Mesendoderm (in vitro differentiated cells): ENCODE results near the gene FRMD5.

Source experiments
- DNase-seq: peaks from one replicate; pipeline ENCODE4 v3.0.0; 2013
- H2AK5ac ChIP-seq: 2 replicates; pipeline ENCODE4 v1.6.1; 2013; ENCODE audit warnings: low read length, inconsistent platforms
- H2BK120ac ChIP-seq: 2 replicates; pipeline ENCODE4 v1.6.1; 2013; ENCODE audit warnings: low read depth, mild to moderate bottlenecking, low read length, moderate library complexity, mixed read lengths
- H2BK15ac ChIP-seq: replicated peaks from 2 replicates; pipeline ENCODE4 v1.6.1; 2013; ENCODE audit warnings: low read depth, mild to moderate bottlenecking, moderate library complexity
- H2BK5ac ChIP-seq: 2 replicates; pipeline ENCODE4 v1.6.1; 2013; ENCODE audit warnings: low read length, inconsistent platforms
- H3K18ac ChIP-seq: 2 replicates; pipeline ENCODE4 v1.6.1; 2013; ENCODE audit warnings: mild to moderate bottlenecking, low read length, mixed read lengths
- H3K23ac ChIP-seq: one replicate; pipeline ENCODE4 v1.6.1; 2013; ENCODE audit warnings: low read length
- H3K27ac ChIP-seq: 2 replicates; pipeline ENCODE4 v1.5.1; 2013; ENCODE audit warnings: low read depth, mild to moderate bottlenecking, inconsistent platforms, low read length, moderate library complexity
- H3K27me3 ChIP-seq: 2 replicates; pipeline ENCODE4 v1.6.1; 2013; ENCODE audit warnings: low read length, control low read depth, mild to moderate bottlenecking, inconsistent platforms; ENCODE audit not compliant: insufficient read depth, poor library complexity
- H3K36me3 ChIP-seq: 2 replicates; pipeline ENCODE4 v1.6.1; 2013; ENCODE audit warnings: low read length, inconsistent platforms; ENCODE audit not compliant: control insufficient read depth, insufficient read depth
- H3K4ac ChIP-seq: one replicate; pipeline ENCODE4 v1.6.1; 2013; ENCODE audit warnings: low read depth, mild to moderate bottlenecking, low read length, moderate library complexity
- H3K4me1 ChIP-seq: 2 replicates; pipeline ENCODE4 v1.6.1; 2013; ENCODE audit warnings: low read depth, low read length, inconsistent platforms; ENCODE audit not compliant: control insufficient read depth
- H3K4me2 ChIP-seq: 2 replicates; pipeline ENCODE4 v1.6.1; 2013; ENCODE audit warnings: low read length
- H3K4me3 ChIP-seq: 2 replicates; pipeline ENCODE4 v1.5.1; 2013; ENCODE audit warnings: mild to moderate bottlenecking, low read length
- H3K56ac ChIP-seq: one replicate; pipeline ENCODE4 v1.6.1; 2013; ENCODE audit warnings: low read length
- H3K79me1 ChIP-seq: 2 replicates; pipeline ENCODE4 v1.6.1; 2013; ENCODE audit warnings: low read length, inconsistent platforms
- H3K79me2 ChIP-seq: 2 replicates; pipeline ENCODE4 v1.6.1; 2013; ENCODE audit warnings: mild to moderate bottlenecking, low read length; ENCODE audit not compliant: control insufficient read depth, insufficient read depth
- H3K9ac ChIP-seq: 2 replicates; pipeline ENCODE4 v1.6.1; 2013; ENCODE audit warnings: low read length, inconsistent platforms
- H4K5ac ChIP-seq: one replicate; pipeline ENCODE4 v1.6.1; 2013; ENCODE audit warnings: low read length
- H4K8ac ChIP-seq: one replicate; pipeline ENCODE4 v1.6.1; 2013; ENCODE audit warnings: low read depth, mild to moderate bottlenecking, control low read depth, low read length, moderate library complexity
- WGBS: extraction: QIAGEN DNeasy Blood & Tissue Kit; methylation state at CpG from one replicate; pipeline ENCODE4 v1.1.7; 2013; ENCODE audit warnings: low lambda C conversion rate, missing lambda C conversion rate; ENCODE audit not compliant: insufficient coverage; ENCODE audit errors: extremely low coverage; 5-methylcytosine and 5-hydroxymethylcytosine counted together

Gene FRMD5

DNA sequence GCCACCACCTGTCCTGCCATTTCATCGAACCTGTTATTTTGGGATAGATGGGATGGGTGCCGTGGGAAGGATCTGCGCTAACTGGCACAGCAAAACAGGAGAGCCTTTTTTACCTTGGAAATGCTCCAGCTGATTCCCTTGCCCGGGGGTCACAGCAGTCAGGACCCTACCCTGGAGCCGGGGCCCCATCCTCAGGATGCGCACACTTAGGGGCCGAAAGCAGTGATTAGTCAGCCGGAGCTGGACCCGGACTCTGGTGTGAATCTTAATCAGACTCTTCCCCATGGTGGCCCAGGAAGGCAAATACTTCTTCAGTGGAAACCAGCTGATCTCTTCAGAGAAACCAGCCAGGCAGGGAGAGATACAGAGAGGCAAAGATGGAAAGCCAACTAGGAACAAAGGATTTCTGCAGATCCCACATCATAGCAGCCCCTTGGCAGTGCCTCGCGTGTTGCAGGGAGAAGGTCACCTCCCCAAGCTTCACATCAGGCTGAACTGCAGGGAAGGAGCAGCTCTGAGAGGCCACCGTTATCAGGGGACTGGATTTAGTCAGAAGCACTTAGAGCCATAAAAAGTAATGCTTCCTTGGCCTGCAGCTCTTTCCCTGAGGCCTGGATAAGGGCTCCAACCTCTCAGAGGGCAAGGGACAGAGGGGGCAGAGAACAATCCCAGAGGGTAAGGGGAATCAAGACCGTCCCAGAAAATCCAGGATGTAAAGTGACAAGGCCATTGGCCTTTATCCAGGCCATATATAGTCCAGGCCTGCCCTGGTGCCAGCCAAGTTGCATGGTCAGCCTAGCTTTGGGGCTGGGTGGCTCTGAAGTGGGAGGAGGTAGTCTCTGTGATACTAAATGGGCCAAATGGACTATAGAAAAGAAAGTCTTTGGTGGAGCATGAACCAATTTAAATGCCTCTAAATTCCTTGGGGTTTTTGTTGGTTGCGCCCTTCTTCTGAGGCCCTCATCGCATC lies 315.4 kb downstream of the FRMD5 start:
- no peak overlapping the region for H3K4me3 ChIP-seq
- DNase-seq, result no peak
- H2BK5ac ChIP-seq, result no peak overlapping the region
- H3K79me2 ChIP-seq, result no peaks in the 10 kb centered on the region
- no peak overlapping the region for H3K27ac ChIP-seq
- H3K36me3 ChIP-seq, result peaks cover 3% of the 10 kb centered on the region
- H3K4me2 ChIP-seq, result no peak overlapping the region
- no peak overlapping the region for H4K8ac ChIP-seq
- no peak overlapping the region for H4K5ac ChIP-seq
- no CpG with 5 or more reads among the region's 15 CpGs for WGBS
- no peak overlapping the region for H3K23ac ChIP-seq
- H3K4ac ChIP-seq, result no peak overlapping the region
- no peak overlapping the region for H3K18ac ChIP-seq
- H2BK15ac ChIP-seq, result no peak overlapping the region
- no peak overlapping the region for H2AK5ac ChIP-seq
- H3K79me1 ChIP-seq, result no peaks in the 10 kb centered on the region
- H3K4me1 ChIP-seq, result no peaks in the 10 kb centered on the region
- no peak overlapping the region for H2BK120ac ChIP-seq
- no peak overlapping the region for H3K9ac ChIP-seq
- H3K56ac ChIP-seq, result no peak overlapping the region
- H3K27me3 ChIP-seq, result no peaks in the 10 kb centered on the region

DNA sequence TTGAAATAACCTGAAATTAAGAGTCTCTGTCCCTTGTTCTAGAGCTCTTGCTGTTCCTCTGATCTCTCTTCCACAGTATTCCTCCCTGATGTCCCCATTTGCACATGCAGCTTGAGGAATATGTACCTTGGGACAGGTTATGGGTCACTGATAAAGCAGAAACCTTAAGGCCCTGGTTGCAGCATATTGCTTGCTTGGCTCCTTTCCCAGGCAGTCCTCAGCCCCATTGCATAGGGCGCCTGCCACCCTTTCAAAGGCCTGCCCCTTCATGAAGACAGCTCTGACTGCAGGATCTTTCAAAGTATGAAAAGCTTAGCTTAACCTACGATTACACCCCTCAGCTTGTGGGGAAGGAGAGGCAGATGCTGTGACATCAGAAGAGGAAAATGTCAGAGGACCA lies 316.6 kb downstream of the FRMD5 start:
- no peak overlapping the region for H4K8ac ChIP-seq
- H4K5ac ChIP-seq, result no peak overlapping the region
- no peak overlapping the region for H3K56ac ChIP-seq
- no peak overlapping the region for H3K18ac ChIP-seq
- H2BK120ac ChIP-seq, result no peak overlapping the region
- no CpG with 5 or more reads among the region's 2 CpGs for WGBS
- H3K9ac ChIP-seq, result no peak overlapping the region
- peaks cover 3% of the 10 kb centered on the region for H3K36me3 ChIP-seq
- no peak overlapping the region for H3K4ac ChIP-seq
- H3K79me2 ChIP-seq, result no peaks in the 10 kb centered on the region
- no peak overlapping the region for H3K27ac ChIP-seq
- H3K23ac ChIP-seq, result no peak overlapping the region
- H3K4me2 ChIP-seq, result no peak overlapping the region
- H3K79me1 ChIP-seq, result no peaks in the 10 kb centered on the region
- DNase-seq, result no peak
- no peak overlapping the region for H2BK5ac ChIP-seq
- H2BK15ac ChIP-seq, result no peak overlapping the region
- H3K4me1 ChIP-seq, result no peaks in the 10 kb centered on the region
- H3K4me3 ChIP-seq, result no peak overlapping the region
- H3K27me3 ChIP-seq, result no peaks in the 10 kb centered on the region
- H2AK5ac ChIP-seq, result no peak overlapping the region

DNA sequence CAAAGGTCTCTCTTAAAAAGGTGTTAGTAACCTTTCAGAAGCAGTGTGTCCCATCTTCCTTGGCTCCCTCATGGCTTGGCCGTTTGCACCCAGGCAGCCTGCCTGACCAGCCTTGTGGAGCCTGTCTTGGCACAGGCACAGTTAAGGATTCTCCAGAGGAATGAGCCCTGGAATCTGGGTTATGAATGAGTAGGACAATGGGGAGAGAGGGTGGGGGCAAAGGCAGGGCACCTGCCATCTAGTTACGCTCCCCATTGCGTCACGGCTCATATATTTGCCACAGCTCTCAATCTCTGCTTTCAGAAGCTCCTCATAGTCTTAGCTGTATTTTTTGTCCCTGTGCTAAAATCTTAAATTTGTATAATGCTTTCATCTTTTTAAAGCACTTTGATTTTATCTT lies 317.7 kb downstream of the FRMD5 start:
- DNase-seq, result no peak
- peaks cover 1% of the 10 kb centered on the region for H3K36me3 ChIP-seq
- no peak overlapping the region for H2BK15ac ChIP-seq
- H2AK5ac ChIP-seq, result no peak overlapping the region
- no CpG with 5 or more reads among the region's 4 CpGs for WGBS
- H3K27me3 ChIP-seq, result no peaks in the 10 kb centered on the region
- no peak overlapping the region for H3K9ac ChIP-seq
- no peak overlapping the region for H2BK5ac ChIP-seq
- H3K27ac ChIP-seq, result no peak overlapping the region
- no peak overlapping the region for H3K56ac ChIP-seq
- no peaks in the 10 kb centered on the region for H3K79me2 ChIP-seq
- no peak overlapping the region for H3K4me2 ChIP-seq
- no peak overlapping the region for H4K8ac ChIP-seq
- no peak overlapping the region for H3K4ac ChIP-seq
- H4K5ac ChIP-seq, result no peak overlapping the region
- H3K4me1 ChIP-seq, result no peaks in the 10 kb centered on the region
- no peak overlapping the region for H3K4me3 ChIP-seq
- H3K79me1 ChIP-seq, result no peaks in the 10 kb centered on the region
- no peak overlapping the region for H2BK120ac ChIP-seq
- no peak overlapping the region for H3K18ac ChIP-seq
- no peak overlapping the region for H3K23ac ChIP-seq

DNA sequence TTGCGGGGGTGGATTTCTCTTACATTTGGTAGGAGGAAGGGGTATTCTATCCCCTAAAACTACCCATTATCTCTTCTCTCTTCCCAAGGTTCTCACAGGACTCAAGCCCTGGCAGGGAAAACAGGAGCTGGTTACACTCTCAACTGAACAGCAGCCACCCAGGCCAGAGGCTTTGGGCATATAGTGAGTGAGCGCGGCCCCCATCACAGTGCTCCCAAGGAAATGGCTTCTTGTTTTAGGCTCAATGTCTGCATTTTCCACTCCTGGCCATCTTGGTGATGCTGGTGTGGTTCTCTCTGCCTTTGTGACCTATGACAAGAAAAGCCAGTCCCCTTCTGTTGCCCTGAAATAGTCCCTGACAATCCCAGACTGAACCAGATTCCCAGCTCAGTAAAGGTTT lies 318.2 kb downstream of the FRMD5 start:
- H4K8ac ChIP-seq, result no peak overlapping the region
- no peak overlapping the region for H3K4me2 ChIP-seq
- peaks cover 1% of the 10 kb centered on the region for H3K36me3 ChIP-seq
- no peaks in the 10 kb centered on the region for H3K4me1 ChIP-seq
- H2BK15ac ChIP-seq, result no peak overlapping the region
- H3K18ac ChIP-seq, result no peak overlapping the region
- WGBS, result no CpG with 5 or more reads among the region's 3 CpGs
- H2BK5ac ChIP-seq, result no peak overlapping the region
- no peaks in the 10 kb centered on the region for H3K79me2 ChIP-seq
- H4K5ac ChIP-seq, result no peak overlapping the region
- H3K56ac ChIP-seq, result no peak overlapping the region
- DNase-seq, result no peak
- H3K27ac ChIP-seq, result no peak overlapping the region
- no peak overlapping the region for H2BK120ac ChIP-seq
- H3K4ac ChIP-seq, result no peak overlapping the region
- no peak overlapping the region for H2AK5ac ChIP-seq
- H3K27me3 ChIP-seq, result no peaks in the 10 kb centered on the region
- H3K79me1 ChIP-seq, result no peaks in the 10 kb centered on the region
- no peak overlapping the region for H3K9ac ChIP-seq
- H3K23ac ChIP-seq, result no peak overlapping the region
- no peak overlapping the region for H3K4me3 ChIP-seq

DNA sequence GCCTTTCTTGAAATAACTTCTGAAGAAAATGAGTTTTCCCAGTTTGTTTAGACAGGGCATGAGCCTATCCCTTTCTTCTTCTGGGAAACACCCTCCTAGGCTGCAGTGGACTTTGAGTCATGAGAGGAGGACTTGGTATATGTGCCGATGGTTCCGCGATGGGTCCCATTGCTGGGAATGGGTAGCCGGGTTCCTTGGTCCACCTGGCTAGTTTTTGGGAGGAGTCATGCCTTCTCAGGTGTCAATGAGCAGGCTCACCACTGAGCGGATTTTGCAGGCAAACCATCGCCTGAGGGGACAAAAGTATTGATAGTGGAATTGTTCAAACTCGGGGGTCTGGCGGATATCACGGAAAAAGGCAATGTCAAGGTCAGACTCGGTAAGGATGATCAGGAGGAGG lies 321.4 kb downstream of the FRMD5 start:
- no peak overlapping the region for H3K56ac ChIP-seq
- no peak overlapping the region for H3K4me3 ChIP-seq

More for the DNA sequence above, 321.4 kb downstream of the FRMD5 start:
- DNase-seq, result no peak
- Histone ChIP-seq H3K27me3 (no peaks in the 10 kb centered on the region), H4K8ac (no peak overlapping the region), H3K27ac (no peak overlapping the region), H3K18ac (no peak overlapping the region), H2BK5ac (no peak overlapping the region), H2BK15ac (no peak overlapping the region), H3K79me1 (no peaks in the 10 kb centered on the region), H3K9ac (no peak overlapping the region), H3K4ac (no peak overlapping the region), H3K36me3 (peaks cover 1% of the 10 kb centered on the region), H3K79me2 (no peaks in the 10 kb centered on the region), H2BK120ac (no peak overlapping the region), H3K4me2 (no peak overlapping the region), H2AK5ac (no peak overlapping the region), H3K23ac (no peak overlapping the region), H3K4me1 (no peaks in the 10 kb centered on the region), H4K5ac (no peak overlapping the region)
- no CpG with 5 or more reads among the region's 10 CpGs for WGBS
